Smooth muscle cell (in vitro differentiated cells): ENCODE data around the gene L1CAM. TPM values are rescaled to one million over a fixed set of nuclear protein-coding genes. Genes with fewer than 3 reads are reported as not detected.

Experiments used
- DNase-seq: peaks from one replicate; lab custom pipeline; 2025; ENCODE audit not compliant: unreplicated experiment; lab: John Stamatoyannopoulos, UW
- H2AFZ ChIP-seq: fragments of 200-600 bp; sonication (generic); 2 replicates; pipeline ENCODE4 v1.6.0; 2016; ENCODE audit warnings: antibody characterized with exemption, low read depth, mild to moderate bottlenecking
- H3F3A ChIP-seq: fragments of 200-600 bp; sonication (generic); 2 replicates; pipeline ENCODE4 v1.6.0; 2017; ENCODE audit warnings: antibody characterized with exemption, low read depth
- H3K27ac ChIP-seq: fragments of 200-600 bp; sonication (generic); 2 replicates; pipeline ENCODE4 v1.5.1; 2016; ENCODE audit warnings: low read depth, mild to moderate bottlenecking
- H3K27me3 ChIP-seq: fragments of 200-600 bp; sonication (generic); 2 replicates; pipeline ENCODE4 v1.6.1; 2016; ENCODE audit warnings: low read depth, mild to moderate bottlenecking
- H3K36me3 ChIP-seq: fragments of 200-600 bp; sonication (generic); 2 replicates; pipeline ENCODE4 v1.5.1; 2016; ENCODE audit warnings: low read depth
- H3K4me1 ChIP-seq: fragments of 200-600 bp; sonication (generic); 2 replicates; pipeline ENCODE4 v1.5.1; 2016; ENCODE audit warnings: low read depth
- H3K4me2 ChIP-seq: fragments of 200-600 bp; sonication (generic); 2 replicates; pipeline ENCODE4 v1.6.0; 2016; ENCODE audit warnings: mild to moderate bottlenecking
- H3K4me3 ChIP-seq: fragments of 200-600 bp; sonication (generic); 2 replicates; pipeline ENCODE4 v1.5.1; 2016; ENCODE audit warnings: mild to moderate bottlenecking
- H3K79me2 ChIP-seq: fragments of 200-600 bp; sonication (generic); 2 replicates; pipeline ENCODE4 v1.6.0; 2016; ENCODE audit warnings: low read depth, mild to moderate bottlenecking
- H3K9ac ChIP-seq: fragments of 200-600 bp; sonication (generic); 2 replicates; pipeline ENCODE4 v1.6.0; 2016; ENCODE audit warnings: low read depth
- H3K9me3 ChIP-seq: fragments of 200-600 bp; sonication (generic); replicated peaks from 2 replicates; pipeline ENCODE4 v1.5.1; 2016; ENCODE audit warnings: low read depth
- H4K20me1 ChIP-seq: fragments of 200-600 bp; sonication (generic); 2 replicates; pipeline ENCODE4 v1.6.0; 2016; ENCODE audit warnings: low read depth
- WGBS: methylation state at CpG from one replicate; pipeline ENCODE4 v1.1.7; 2016; ENCODE audit warnings: low lambda C conversion rate; 5-methylcytosine and 5-hydroxymethylcytosine counted together
- polyA plus RNA-seq: library from polyadenylated mRNA; unstranded; fragments of >200 nt; fragmentation: Nextera tagmentation; extraction: Ambion mirVana; gene quantifications from 2 replicates; pipeline ENCODE4 v1.2.1, GENCODE V29; 2016
- total RNA-seq: library from RNA; depleted of rRNA; stranded (reverse); fragments of >200 nt; gene quantifications from 2 replicates; pipeline ENCODE4 v1.2.3, GENCODE V29; 2014
- TF ChIP-seq, protein P1 (sequence below): fragments of 200-600 bp; sonication (generic); IDR thresholded peaks from 2 replicates; pipeline ENCODE4 v1.5.1; 2017; ENCODE audit warnings: borderline replicate concordance, mild to moderate bottlenecking, antibody characterized with exemption; ENCODE audit not compliant: insufficient read depth, poor library complexity, severe bottlenecking

The L1CAM gene
- total and polyA plus RNA-seq, 2 experiments from 2014 or later, result 27.2 to 68.7 TPM

DNA sequence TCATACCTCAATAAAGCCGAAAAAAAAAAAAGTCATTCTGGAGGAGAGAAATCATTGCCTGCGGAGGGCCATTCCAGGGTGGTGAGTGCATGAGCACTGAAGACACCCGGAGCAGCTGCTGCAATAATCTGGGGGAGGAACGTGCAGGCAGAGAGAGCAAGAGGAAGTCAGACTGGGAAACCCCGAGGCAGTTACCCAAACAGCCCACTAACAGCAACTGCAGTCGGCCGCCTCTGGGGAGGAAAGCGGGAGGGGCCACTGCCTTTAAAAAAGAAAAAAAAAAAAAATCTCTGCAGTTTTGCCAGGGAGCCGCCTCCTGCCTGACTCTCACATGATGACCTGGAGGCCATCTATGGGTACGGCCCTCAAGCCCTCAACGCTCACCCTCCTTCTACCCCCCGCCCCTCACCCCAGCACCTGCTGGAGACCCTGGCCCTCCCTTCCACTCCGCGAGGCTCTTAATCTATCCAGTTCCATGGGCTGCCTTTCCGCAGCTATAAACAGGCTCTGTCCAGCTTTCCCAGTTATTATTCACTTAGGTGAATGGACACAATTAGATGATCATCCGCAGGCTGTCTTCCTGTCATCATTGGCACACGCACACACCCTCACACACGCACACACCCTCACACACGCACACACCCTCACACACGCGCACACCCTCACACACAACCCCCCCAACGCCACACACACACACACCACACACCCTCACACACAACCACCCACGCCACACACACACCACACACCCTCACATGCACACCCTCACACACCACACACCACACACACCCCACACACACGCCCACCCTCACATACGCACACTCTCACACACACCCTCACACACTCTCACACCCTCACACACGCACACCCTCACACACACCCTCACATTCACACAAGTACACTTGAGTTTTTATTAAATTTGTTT is 15.1 kb upstream of the L1CAM start:
- no peak overlapping the region for H3K9ac ChIP-seq

DNA sequence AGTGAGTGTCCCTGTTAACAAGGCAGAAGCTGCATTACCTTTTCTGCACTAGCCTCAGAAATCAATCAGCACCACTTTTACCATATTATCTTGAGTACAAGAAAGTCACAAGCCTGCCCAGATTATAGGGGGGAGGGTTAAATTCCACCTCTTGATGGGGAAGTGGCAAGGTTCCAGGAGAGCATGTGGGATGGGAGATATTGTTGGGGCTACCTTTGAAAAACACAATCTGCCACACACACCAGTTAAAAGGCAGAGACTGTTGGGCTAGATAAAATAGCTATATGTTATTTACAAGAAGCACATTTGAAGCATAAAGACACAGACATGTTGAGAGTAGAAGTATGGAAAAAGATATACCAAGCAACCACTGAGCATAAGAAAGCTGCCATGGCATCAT is 11.9 kb upstream of the L1CAM start:
- no peak overlapping the region for H3K4me3 ChIP-seq
- no peaks in the 10 kb centered on the region for H3K9me3 ChIP-seq
- no peak overlapping the region for H2AFZ ChIP-seq
- H3K9ac ChIP-seq, result no peak overlapping the region
- no peaks in the 10 kb centered on the region for H3K27me3 ChIP-seq
- TF ChIP-seq, protein P1, sequence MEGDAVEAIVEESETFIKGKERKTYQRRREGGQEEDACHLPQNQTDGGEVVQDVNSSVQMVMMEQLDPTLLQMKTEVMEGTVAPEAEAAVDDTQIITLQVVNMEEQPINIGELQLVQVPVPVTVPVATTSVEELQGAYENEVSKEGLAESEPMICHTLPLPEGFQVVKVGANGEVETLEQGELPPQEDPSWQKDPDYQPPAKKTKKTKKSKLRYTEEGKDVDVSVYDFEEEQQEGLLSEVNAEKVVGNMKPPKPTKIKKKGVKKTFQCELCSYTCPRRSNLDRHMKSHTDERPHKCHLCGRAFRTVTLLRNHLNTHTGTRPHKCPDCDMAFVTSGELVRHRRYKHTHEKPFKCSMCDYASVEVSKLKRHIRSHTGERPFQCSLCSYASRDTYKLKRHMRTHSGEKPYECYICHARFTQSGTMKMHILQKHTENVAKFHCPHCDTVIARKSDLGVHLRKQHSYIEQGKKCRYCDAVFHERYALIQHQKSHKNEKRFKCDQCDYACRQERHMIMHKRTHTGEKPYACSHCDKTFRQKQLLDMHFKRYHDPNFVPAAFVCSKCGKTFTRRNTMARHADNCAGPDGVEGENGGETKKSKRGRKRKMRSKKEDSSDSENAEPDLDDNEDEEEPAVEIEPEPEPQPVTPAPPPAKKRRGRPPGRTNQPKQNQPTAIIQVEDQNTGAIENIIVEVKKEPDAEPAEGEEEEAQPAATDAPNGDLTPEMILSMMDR, result no peak
- no peaks in the 10 kb centered on the region for H4K20me1 ChIP-seq
- H3K36me3 ChIP-seq, result no peaks in the 10 kb centered on the region
- H3K4me2 ChIP-seq, result no peak overlapping the region
- no peaks in the 10 kb centered on the region for H3F3A ChIP-seq
- no peaks in the 10 kb centered on the region for H3K79me2 ChIP-seq
- no peak overlapping the region for H3K27ac ChIP-seq
- no peaks in the 10 kb centered on the region for H3K4me1 ChIP-seq
- DNase-seq, result no peak

More for the DNA sequence above, 15.1 kb upstream of the L1CAM start:
- Histone ChIP-seq H3K36me3 (no peaks in the 10 kb centered on the region), H3F3A (no peaks in the 10 kb centered on the region), H3K4me1 (no peaks in the 10 kb centered on the region), H2AFZ (no peak overlapping the region), H3K9me3 (no peaks in the 10 kb centered on the region), H3K27me3 (no peaks in the 10 kb centered on the region), H4K20me1 (no peaks in the 10 kb centered on the region), H3K4me2 (peak overlapping the region; percentile 44), H3K4me3 (no peak overlapping the region), H3K79me2 (no peaks in the 10 kb centered on the region), H3K27ac (peak overlapping the region; percentile 42)
- TF ChIP-seq, protein P1, result no peak
- 60% methylated on average over 18 of the region's 26 CpGs for WGBS
- no peak for DNase-seq

DNA sequence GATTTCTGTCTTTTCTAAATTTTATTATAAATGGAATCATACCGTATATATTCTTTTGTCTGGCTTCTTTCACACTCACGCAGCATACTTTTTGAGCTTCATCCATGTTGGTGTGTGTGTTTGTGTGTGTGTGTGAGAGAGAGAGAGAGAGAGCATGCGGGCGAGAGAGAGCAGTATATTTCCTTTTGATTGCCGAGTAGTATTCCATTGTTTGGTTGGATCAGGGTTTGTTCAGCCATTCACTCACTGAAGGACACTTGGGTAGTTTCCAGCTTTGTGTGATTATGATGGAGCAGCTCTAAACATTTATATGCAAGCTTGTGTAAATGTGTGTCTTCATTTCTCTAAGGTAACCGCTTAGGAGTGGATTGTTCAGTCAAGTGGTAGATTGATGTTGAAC is 3.1 kb upstream of the L1CAM start:
- no peaks in the 10 kb centered on the region for H4K20me1 ChIP-seq
- no peaks in the 10 kb centered on the region for H3K36me3 ChIP-seq
- no peaks in the 10 kb centered on the region for H3K79me2 ChIP-seq
- H3K4me3 ChIP-seq, result no peak overlapping the region
- TF ChIP-seq, protein P1, result no peak
- no peak overlapping the region for H3K9ac ChIP-seq
- no peak overlapping the region for H3K27ac ChIP-seq
- no peak for DNase-seq
- H3K9me3 ChIP-seq, result no peaks in the 10 kb centered on the region
- peaks cover 7% of the 10 kb centered on the region for H3K4me1 ChIP-seq
- WGBS, result 90% methylated on average over 6 of the region's 6 CpGs
- H3K4me2 ChIP-seq, result no peak overlapping the region
- H3K27me3 ChIP-seq, result no peaks in the 10 kb centered on the region
- no peaks in the 10 kb centered on the region for H3F3A ChIP-seq
- H2AFZ ChIP-seq, result no peak overlapping the region

DNA sequence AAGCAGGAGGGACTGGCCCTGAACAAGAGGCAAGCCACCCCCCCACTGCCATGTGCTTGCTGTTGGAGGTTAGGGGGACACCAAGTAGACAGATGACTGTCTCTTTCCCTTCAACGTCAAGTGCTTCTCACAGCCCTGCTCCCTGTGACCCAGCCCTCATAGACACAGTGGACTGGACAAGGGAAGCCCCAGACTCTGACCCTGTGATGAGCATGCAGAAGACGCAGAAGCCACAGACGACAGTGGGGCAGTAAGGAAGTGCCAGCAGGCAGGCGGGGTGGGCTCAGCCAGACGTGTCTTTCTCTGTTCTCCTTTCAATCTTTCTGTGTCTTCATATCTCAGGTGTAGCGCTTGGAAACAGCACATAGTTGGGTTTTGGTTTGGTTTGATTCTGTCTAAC is 2.4 kb upstream of the L1CAM start:
- no peak for DNase-seq
- no peak overlapping the region for H3K27ac ChIP-seq
- no peaks in the 10 kb centered on the region for H4K20me1 ChIP-seq
- H3K4me3 ChIP-seq, result no peak overlapping the region
- H3K4me1 ChIP-seq, result peaks cover 7% of the 10 kb centered on the region
- H3K27me3 ChIP-seq, result no peaks in the 10 kb centered on the region
- no peaks in the 10 kb centered on the region for H3K79me2 ChIP-seq
- no peak overlapping the region for H2AFZ ChIP-seq
- H3K36me3 ChIP-seq, result no peaks in the 10 kb centered on the region
- H3K9me3 ChIP-seq, result no peaks in the 10 kb centered on the region
- WGBS, result 67% methylated on average over 6 of the region's 6 CpGs
- H3K4me2 ChIP-seq, result no peak overlapping the region
- H3K9ac ChIP-seq, result no peak overlapping the region
- TF ChIP-seq, protein P1, result no peak
- no peaks in the 10 kb centered on the region for H3F3A ChIP-seq
